Mesothelial cell of epicardium (in vitro differentiated cells): ENCODE measurements around the gene TLX2. TPM values are rescaled to one million over a fixed set of nuclear protein-coding genes. Genes with fewer than 3 reads are reported as not detected.

Experiments used
- DNase-seq, 2 experiments: peaks; one replicate each; pipeline ENCODE4 v3.0.0; 2021; ENCODE audit warnings: low spot score in 2 of 2; ENCODE audit not compliant: unreplicated experiment in 2 of 2
- H3K27ac Mint-ChIP-seq: 2 replicates; pipeline ENCODE4 v1.8.0; 2021; ENCODE audit warnings: mixed read lengths
- H3K27me3 Mint-ChIP-seq: 2 replicates; pipeline ENCODE4 v1.8.0; 2021; ENCODE audit warnings: low read depth, mixed read lengths
- H3K36me3 Mint-ChIP-seq: 2 replicates; pipeline ENCODE4 v1.8.0; 2021; ENCODE audit warnings: mixed read lengths
- H3K4me1 Mint-ChIP-seq: 2 replicates; pipeline ENCODE4 v1.8.0; 2021; ENCODE audit warnings: mixed read lengths
- H3K4me3 Mint-ChIP-seq: 2 replicates; pipeline ENCODE4 v1.8.0; 2021; ENCODE audit warnings: mild to moderate bottlenecking, moderate library complexity, mixed read lengths
- H3K9me3 Mint-ChIP-seq: 2 replicates; pipeline ENCODE4 v1.8.0; 2021; ENCODE audit warnings: mixed read lengths
- CTCF ChIP-seq: fragments of 200-600 bp; sonication (generic); IDR thresholded peaks from one replicate; pipeline ENCODE4 v1.5.0; 2021; ENCODE audit warnings: antibody characterized with exemption; ENCODE audit not compliant: unreplicated experiment
- total RNA-seq: library from RNA; stranded (reverse); gene quantifications from 3 replicates; pipeline ENCODE4 v1.2.1, GENCODE V29; 2021

The TLX2 gene
- total RNA-seq, 1 donor from 2014 or later = not detected

GRCh38 chr2:74553892-74554819 is 39.9 kb downstream of the TLX2 start, which contains the start of the genes DOK1 and LOXL3:
TSS of gene DOK1 (plus strand) at chr2:74554720. CDS start at chr2:74554755, 35 bp downstream.
TSS of gene LOXL3 (minus strand) at chr2:74553942. CDS start at chr2:74552634, 1,308 bp downstream.
- Mint-ChIP-seq H3K9me3 (no peaks in the 10 kb centered on the region), H3K36me3 (peaks cover 3% of the 10 kb centered on the region), H3K4me1 (peaks cover 24% of the 10 kb centered on the region), H3K4me3 (peak within 1 kb of the TSS; percentile 79), H3K27ac (peak within 1 kb of the TSS; percentile 87), H3K27me3 (peaks cover 19% of the 10 kb centered on the region)
- peak; percentile 65 to 82 for DNase-seq
- no peak for TF ChIP-seq CTCF

- Mint-ChIP-seq H3K27me3 (peaks cover 21% of the 10 kb centered on the region), H3K27ac (peak overlapping the region; percentile 87), H3K4me3 (peak overlapping the region; percentile 79), H3K36me3 (peaks cover 3% of the 10 kb centered on the region), H3K9me3 (no peaks in the 10 kb centered on the region), H3K4me1 (peaks cover 20% of the 10 kb centered on the region)
- TF ChIP-seq CTCF = no peak
- DNase-seq = peak in 1 of 2 experiments; percentile 65
Measured at GRCh38 chr2:74554820-74555531, 40.7 kb downstream of the TLX2 start.

GRCh38 chr2:74555610-74556103 is 41.4 kb downstream of the TLX2 start:
- Mint-ChIP-seq H3K4me1 (peaks cover 20% of the 10 kb centered on the region), H3K27me3 (peaks cover 28% of the 10 kb centered on the region), H3K4me3 (peak overlapping the region; percentile 79), H3K36me3 (peaks cover 3% of the 10 kb centered on the region), H3K27ac (no peak overlapping the region), H3K9me3 (no peaks in the 10 kb centered on the region)
- no peak for DNase-seq
- TF ChIP-seq CTCF = no peak

- peaks cover 30% of the 10 kb centered on the region for H3K27me3 Mint-ChIP-seq
- peaks cover 21% of the 10 kb centered on the region for H3K4me1 Mint-ChIP-seq
- no peak for DNase-seq
- TF ChIP-seq CTCF = no peak
- H3K36me3 Mint-ChIP-seq = peaks cover 3% of the 10 kb centered on the region
- H3K9me3 Mint-ChIP-seq = no peaks in the 10 kb centered on the region
- H3K27ac Mint-ChIP-seq = no peak overlapping the region
- H3K4me3 Mint-ChIP-seq = peak overlapping the region; percentile 28
Measured at GRCh38 chr2:74556159-74556558, 41.9 kb downstream of the TLX2 start.

- no peaks in the 10 kb centered on the region for H3K9me3 Mint-ChIP-seq
- DNase-seq = no peak
- H3K27me3 Mint-ChIP-seq = peaks cover 36% of the 10 kb centered on the region
- no peak for TF ChIP-seq CTCF
- H3K27ac Mint-ChIP-seq = no peak overlapping the region
- no peak overlapping the region for H3K4me3 Mint-ChIP-seq
- peaks cover 3% of the 10 kb centered on the region for H3K36me3 Mint-ChIP-seq
- peaks cover 21% of the 10 kb centered on the region for H3K4me1 Mint-ChIP-seq
Measured at GRCh38 chr2:74556831-74557370, 42.7 kb downstream of the TLX2 start.
